NCI-H146 treated with DMSO at 0.1 percent for 48 hours (cell line): ENCODE data around the gene SPATA31C2.
A peak's percentile ranks its signal among the peaks of the same experiment; 100 is the strongest.
"Not testable (repeated sequence)": the region's sequence is repeated elsewhere in the genome, so short reads cannot be mapped to it uniquely, and the experiment has no call there.

Experiments
- DNase-seq: peaks from one replicate; lab custom pipeline; 2025; ENCODE audit not compliant: unreplicated experiment; lab: John Stamatoyannopoulos, UW

The SPATA31C2 gene

GRCh38 chr9:88138375-88138774, at the start of gene SPATA31C2:
SPATA31C2 (minus strand) TSS chr9:88138475; CDS start chr9:88138446, 29 bp downstream.
- DNase-seq, result not testable (repeated sequence)

DNA sequence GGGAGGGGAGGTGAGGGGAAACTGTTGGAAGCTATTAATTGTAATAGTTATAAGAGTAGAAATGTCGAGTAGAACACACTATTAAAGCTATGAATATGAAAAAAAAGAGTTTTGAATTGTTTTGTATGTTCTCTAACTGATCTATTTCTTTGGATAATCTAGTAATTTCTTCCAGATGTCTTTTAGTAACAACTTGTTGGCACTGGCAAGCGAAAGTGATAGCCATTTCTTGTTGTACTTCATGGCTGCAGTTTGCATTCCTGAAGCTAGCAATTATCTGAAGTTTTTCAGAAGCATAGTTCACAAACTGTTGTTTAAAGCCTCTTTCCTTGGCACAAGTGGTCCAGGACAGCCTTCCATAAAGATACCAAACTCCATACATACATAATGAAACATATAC, 49.4 kb upstream of the SPATA31C2 start:
- no peak for DNase-seq

GRCh38 chr9:88186495-88187110, 48.3 kb upstream of the SPATA31C2 start:
- DNase-seq, result no peak

GRCh38 chr9:88184976-88185375, 46.7 kb upstream of the SPATA31C2 start:
- DNase-seq, result no peak

- DNase-seq, result no peak
Measured at GRCh38 chr9:88183798-88184495, 45.7 kb upstream of the SPATA31C2 start.

GRCh38 chr9:88182501-88182900, 44.2 kb upstream of the SPATA31C2 start:
- no peak for DNase-seq

GRCh38 chr9:88180081-88180765, 41.9 kb upstream of the SPATA31C2 start:
- no peak for DNase-seq

DNA sequence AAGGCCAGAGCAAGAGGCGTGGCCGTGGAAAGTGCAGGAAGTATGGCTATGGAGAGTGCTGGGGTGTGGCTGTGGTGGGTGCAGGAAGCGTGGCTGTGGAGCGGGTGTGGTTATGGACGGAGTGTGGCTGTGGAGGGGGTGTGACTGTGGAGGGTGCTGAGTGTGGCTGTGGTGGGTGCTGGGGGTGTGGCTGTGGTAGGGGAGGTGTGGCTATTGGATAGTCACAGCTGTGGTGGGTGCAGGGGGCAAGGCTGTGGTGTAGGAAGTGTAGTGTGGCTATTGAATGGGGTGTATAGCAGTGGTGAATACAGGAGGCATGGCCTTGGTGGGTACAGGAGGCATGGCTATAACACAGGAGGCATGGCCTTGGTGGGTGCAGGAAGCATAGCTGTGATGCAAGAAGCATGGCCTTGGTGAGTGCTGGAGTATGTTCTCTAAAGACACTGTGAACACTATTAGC, 40.8 kb upstream of the SPATA31C2 start:
- no peak for DNase-seq

GRCh38 chr9:88178641-88179040, 40.4 kb upstream of the SPATA31C2 start:
- DNase-seq, result no peak

DNA sequence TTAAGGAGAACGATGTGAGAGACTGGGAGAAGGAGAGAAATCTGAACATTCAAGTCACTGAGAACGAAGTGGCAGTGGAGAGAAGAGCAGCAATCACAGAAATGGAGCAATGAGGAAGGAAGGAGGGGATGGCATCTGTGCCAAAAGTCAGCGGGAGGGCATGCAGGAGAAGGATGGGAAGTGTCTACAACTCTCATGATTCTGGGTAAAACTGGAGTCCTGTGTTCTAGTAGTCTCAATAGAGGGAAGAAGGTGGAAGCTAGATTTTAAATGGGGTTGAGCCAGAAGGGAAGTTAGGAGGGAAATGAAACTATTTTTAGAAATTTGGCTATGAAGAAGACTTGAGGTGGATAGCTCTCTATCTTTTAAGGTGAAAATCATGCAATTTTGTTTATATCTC, 39.1 kb upstream of the SPATA31C2 start:
- no peak for DNase-seq

GRCh38 chr9:88174324-88174723, 36.0 kb upstream of the SPATA31C2 start:
- DNase-seq, result no peak

DNA sequence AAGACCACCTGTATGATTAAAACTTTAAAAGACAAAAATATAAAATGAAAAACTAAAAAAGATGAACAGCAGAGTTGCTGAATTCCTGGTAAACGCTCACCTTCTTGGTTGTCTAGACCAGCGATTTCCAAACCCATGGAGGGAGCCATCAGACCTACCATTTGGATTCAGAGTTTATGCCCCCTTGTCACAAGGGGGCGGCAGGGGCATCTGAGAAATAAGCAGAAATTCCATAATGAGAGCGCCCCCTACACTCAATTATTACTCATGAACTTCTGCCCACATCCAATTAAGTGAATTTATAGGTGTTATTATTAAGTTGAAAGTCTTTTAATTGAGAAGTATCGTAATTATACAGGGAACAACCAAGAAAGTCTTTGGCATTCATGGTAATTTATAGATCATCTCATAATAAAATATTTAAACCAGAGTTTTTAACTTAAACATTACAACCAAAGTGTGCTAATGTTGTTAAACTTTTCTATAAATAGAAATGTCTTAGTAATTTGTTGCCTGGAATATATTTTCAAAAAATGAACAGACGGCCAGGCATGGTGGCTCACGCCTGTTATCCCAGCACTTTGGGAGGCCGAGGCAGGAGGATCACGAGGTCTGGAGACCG, 35.2 kb upstream of the SPATA31C2 start:
- peak; percentile 1 for DNase-seq

DNA sequence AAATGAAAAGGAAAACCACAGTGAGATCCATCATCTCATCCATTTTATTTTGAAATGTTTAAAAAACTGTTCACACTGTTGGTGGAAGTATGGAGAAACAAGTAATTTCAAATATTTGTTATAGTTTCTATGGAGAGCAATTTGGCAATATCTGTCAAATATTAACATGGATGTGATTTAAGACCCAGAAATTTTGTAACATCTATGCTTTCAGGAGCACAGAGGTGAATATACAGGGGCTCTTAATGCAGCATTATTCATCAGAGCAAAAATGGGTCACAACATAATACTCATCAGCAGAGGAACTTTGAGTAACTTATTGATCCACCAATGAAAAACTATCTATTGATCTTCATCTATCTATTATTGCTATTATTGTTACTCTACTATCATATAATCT, 31.4 kb upstream of the SPATA31C2 start:
- DNase-seq, result no peak

DNA sequence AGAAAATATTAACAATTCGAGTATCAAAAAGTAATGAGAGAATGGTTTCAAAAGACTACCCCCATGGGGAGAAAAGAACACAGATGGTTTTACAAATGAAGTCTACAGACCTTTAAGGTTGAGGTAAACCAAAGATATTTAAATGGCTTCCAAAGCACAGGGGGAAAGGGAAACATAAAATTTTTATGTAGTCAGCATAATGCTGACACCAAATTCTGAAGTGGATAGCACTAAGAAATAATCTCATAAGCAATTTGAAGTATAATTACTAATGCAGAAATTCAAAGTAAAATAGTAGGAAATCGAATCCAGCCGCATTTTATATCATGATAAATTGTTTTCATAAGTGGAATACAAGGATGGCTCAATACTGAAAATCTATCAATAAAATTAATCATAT, 30.3 kb upstream of the SPATA31C2 start:
- DNase-seq, result no peak

DNA sequence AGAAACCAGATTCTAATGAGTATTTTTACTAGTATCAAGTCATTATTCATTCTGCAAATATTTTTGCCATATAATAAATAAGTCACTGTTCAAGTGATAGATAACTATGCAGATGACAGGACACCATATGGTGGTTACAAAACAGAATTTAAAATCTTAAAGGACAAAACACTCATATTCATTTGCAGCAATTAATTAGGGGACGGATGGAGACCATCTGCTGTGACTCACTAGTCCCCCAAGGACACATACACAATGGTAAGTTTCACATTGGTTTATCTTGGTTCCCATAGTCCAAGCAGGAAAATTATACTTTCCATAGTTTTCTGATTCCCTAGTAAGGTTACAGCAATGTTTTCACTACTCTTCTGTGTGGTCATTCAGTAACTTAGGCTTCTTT, 28.4 kb upstream of the SPATA31C2 start:
- no peak for DNase-seq

DNA sequence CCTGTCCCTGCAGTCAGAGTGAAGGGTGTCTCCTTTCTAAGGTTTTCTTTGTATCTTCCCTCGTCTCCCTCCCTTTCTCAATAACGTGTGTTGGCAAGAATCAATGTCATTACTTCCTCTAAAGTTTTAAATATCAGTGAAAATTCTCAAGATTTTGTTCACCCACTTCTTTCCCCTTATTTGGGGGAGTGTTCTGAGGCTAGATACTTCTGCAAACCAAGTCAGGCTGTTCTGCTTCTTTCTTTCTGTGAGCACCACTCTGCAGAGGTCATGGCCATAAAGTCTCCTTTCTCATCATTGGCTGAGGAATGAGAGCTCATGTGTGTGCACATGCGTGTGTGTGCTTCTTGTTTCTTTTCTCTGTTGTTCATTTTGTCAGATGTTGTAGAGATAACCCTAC, 26.6 kb upstream of the SPATA31C2 start:
- DNase-seq, result no peak

DNA sequence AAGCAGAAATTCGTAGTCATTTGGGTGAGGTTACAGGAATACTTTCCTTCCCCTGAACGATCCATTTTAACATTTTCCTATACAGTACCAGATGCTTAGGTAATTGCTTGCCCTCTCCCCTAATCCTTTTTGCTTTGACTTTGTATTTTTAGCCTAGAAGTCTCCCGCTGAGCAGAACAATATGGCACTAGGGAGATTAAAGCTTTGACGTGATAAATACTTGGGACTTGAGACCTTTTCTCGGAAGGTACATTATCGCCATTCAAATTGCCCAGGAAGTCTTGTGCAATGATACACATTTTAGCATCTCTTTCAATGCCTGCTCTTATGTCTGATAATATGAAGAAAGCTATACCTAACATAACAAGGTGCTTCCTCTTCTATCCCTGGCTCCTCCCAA, 22.9 kb upstream of the SPATA31C2 start:
- DNase-seq, result no peak

GRCh38 chr9:88143957-88144625, 5.8 kb upstream of the SPATA31C2 start:
- no peak for DNase-seq

GRCh38 chr9:88143179-88143578, 4.9 kb upstream of the SPATA31C2 start:
- DNase-seq, result no peak

- DNase-seq, result not testable (repeated sequence)
Measured at GRCh38 chr9:88133552-88133951, 4.7 kb downstream of the SPATA31C2 start.

- DNase-seq, result not testable (repeated sequence)
Measured at GRCh38 chr9:88129556-88129955, 8.7 kb downstream of the SPATA31C2 start.
